ENCODE data around the gene EPX. TPM values are rescaled to one million over a fixed set of nuclear protein-coding genes. Genes with fewer than 3 reads are reported as not detected.

The EPX gene
- total RNA-seq, 4 donors from 2014 or later, result not detected

DNA sequence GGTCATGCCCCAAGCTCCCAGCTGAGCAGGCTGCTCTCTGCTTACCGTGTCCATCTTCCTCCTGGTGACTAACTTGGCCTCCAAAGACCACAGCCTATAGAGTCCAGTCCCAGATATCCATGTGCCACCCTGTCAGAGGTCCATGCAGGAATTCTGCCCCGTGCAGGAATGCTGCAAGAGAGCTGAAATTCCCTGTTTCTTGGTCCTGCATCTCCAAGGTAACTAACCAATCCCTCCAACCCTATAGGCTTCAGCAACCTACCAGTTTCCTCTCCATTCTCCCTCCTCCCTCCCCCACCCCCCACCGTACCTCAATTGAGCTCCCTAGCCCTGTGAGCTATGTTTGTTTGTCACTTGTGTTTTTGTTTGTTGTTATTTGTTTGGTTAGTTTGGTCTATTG lies 36.2 kb downstream of the EPX start:
- Histone ChIP-seq H3K9me3 (no peaks in the 10 kb centered on the region), H3K4me3 (no peak overlapping the region), H3K4me1 (no peaks in the 10 kb centered on the region), H3K27me3 (peaks cover 67% of the 10 kb centered on the region), H3K36me3 (no peaks in the 10 kb centered on the region), H3K27ac (no peak overlapping the region)
- ATAC-seq, result no peak
- 23 to 50% methylated on average over 1 to 2 of the region's 3 CpGs for WGBS, 2 donors (ENCODE audit: low coverage in 1 of 2)
- TF ChIP-seq, protein P1, sequence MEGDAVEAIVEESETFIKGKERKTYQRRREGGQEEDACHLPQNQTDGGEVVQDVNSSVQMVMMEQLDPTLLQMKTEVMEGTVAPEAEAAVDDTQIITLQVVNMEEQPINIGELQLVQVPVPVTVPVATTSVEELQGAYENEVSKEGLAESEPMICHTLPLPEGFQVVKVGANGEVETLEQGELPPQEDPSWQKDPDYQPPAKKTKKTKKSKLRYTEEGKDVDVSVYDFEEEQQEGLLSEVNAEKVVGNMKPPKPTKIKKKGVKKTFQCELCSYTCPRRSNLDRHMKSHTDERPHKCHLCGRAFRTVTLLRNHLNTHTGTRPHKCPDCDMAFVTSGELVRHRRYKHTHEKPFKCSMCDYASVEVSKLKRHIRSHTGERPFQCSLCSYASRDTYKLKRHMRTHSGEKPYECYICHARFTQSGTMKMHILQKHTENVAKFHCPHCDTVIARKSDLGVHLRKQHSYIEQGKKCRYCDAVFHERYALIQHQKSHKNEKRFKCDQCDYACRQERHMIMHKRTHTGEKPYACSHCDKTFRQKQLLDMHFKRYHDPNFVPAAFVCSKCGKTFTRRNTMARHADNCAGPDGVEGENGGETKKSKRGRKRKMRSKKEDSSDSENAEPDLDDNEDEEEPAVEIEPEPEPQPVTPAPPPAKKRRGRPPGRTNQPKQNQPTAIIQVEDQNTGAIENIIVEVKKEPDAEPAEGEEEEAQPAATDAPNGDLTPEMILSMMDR (IDR thresholded peaks at IDR 0.05), result no peak
- no peak for TF ChIP-seq POLR2AphosphoS5 (IDR thresholded peaks at IDR 0.05)
- TF ChIP-seq EP300 (IDR thresholded peaks at IDR 0.05), result no peak
- TF ChIP-seq POLR2A (IDR thresholded peaks at IDR 0.05), result no peak

DNA sequence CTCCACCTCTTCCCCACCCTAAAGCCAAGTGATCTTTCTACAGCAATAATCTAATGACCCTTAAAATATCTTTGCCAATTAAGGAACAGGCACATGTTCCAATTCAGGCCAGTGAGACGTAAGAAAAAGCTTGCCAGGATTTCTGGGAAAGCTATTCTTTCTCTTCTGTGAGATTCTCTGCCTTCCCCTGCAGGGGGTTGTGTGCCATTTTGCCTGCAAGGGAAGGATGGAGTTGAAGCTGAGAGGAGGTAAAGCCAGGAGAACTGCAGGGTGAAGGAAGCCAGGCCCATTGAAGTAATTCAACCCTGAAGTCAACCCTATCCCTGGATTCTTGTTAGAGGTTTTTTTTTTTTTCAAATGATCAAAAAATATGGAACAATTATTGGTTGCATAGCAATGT lies 36.9 kb downstream of the EPX start:
- ATAC-seq, result no peak
- 18 to 33% methylated on average over 1 of the region's 1 CpG for WGBS, 2 donors (ENCODE audit: low coverage in 1 of 2)
- H3K9me3 ChIP-seq, result no peaks in the 10 kb centered on the region
- H3K4me3 ChIP-seq, result no peak overlapping the region
- H3K27me3 ChIP-seq, result peaks cover 71% of the 10 kb centered on the region
- no peaks in the 10 kb centered on the region for H3K4me1 ChIP-seq
- TF ChIP-seq POLR2A (IDR thresholded peaks at IDR 0.05) (no peak), POLR2AphosphoS5 (IDR thresholded peaks at IDR 0.05) (no peak), EP300 (IDR thresholded peaks at IDR 0.05) (no peak)
- TF ChIP-seq, protein P1 (IDR thresholded peaks at IDR 0.05), result no peak
- H3K27ac ChIP-seq, result no peak overlapping the region
- H3K36me3 ChIP-seq, result no peaks in the 10 kb centered on the region

DNA sequence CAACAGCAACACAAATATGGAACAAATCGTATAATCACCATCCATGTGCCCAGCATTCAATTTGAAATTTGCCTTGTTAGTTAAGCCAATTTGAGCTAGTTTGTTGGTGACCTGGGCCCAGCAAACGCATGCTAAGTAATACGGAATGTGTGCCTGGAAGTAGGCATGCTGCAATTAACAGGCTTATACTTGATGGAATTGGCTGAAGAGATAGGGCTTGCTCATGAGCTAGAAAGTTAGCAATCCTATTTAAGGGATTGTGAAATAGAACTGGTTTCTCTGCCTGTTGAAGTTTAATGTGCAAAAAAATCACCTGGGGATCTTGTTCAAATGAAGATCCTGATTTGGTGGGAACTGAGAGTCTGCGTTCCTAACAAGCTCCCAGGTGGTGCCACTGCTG lies 37.4 kb downstream of the EPX start:
- no peaks in the 10 kb centered on the region for H3K9me3 ChIP-seq
- no peaks in the 10 kb centered on the region for H3K36me3 ChIP-seq
- H3K27me3 ChIP-seq, result peaks cover 75% of the 10 kb centered on the region
- H3K27ac ChIP-seq, result no peak overlapping the region
- no peaks in the 10 kb centered on the region for H3K4me1 ChIP-seq
- TF ChIP-seq EP300 (IDR thresholded peaks at IDR 0.05) (no peak), POLR2A (IDR thresholded peaks at IDR 0.05) (no peak), POLR2AphosphoS5 (IDR thresholded peaks at IDR 0.05) (no peak)
- TF ChIP-seq, protein P1 (IDR thresholded peaks at IDR 0.05), result no peak
- ATAC-seq, result no peak
- H3K4me3 ChIP-seq, result no peak overlapping the region
- WGBS, 2 donors (ENCODE audit: low coverage in 1 of 2), result 78 to 80% methylated on average over 4 of the region's 4 CpGs

DNA sequence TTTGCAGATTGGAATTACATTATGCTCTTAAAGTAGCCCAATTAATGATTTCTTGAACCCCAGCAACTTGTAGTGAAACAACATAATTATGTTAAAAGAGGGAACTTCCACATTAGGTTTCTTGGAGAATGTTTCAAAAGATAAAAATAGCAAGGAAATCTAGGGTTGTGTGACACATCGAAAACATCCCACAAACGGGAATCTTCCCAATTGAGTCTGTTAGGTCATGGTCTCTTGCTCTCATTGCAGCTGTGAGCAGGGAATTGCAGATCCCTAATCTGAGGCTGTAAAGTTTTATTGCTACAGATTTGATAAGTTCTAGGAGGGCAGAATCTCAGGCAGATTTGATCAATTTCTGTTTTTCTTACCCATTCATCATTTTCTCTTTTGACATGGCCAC lies 39.1 kb downstream of the EPX start:
- Histone ChIP-seq H3K9me3 (no peaks in the 10 kb centered on the region), H3K4me3 (no peak overlapping the region), H3K36me3 (no peaks in the 10 kb centered on the region), H3K27me3 (peaks cover 85% of the 10 kb centered on the region), H3K4me1 (no peaks in the 10 kb centered on the region), H3K27ac (no peak overlapping the region)
- no peak for TF ChIP-seq EP300 (IDR thresholded peaks at IDR 0.05)
- TF ChIP-seq, protein P1 (IDR thresholded peaks at IDR 0.05), result no peak
- TF ChIP-seq POLR2A (IDR thresholded peaks at IDR 0.05), result no peak
- TF ChIP-seq POLR2AphosphoS5 (IDR thresholded peaks at IDR 0.05), result no peak
- 13 to 33% methylated on average over 2 of the region's 2 CpGs for WGBS, 2 donors (ENCODE audit: low coverage in 1 of 2)
- no peak for ATAC-seq

DNA sequence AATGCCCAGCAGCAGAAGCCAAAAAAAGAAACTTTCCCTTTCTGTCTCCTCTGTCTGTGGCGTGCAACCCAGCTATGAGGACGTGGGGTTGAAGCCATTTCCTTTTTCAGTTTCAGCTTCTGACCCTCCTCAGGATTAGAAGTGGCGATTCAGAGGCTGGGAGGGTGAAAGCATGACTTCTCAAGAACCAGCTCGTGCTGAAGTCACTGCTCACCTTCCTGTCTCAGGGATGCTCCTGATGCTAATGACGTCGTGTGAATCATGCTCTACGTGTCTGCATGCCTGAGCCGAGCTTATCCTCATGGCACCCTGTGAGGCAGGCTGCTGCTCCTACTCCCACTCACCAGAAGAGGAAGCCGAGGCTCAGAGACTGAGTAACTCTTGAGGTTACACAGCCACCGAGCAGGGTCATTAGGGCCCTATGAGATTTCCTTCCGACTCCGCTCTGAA lies 40.2 kb downstream of the EPX start:
- Histone ChIP-seq H3K4me3 (no peak overlapping the region), H3K4me1 (no peaks in the 10 kb centered on the region), H3K27ac (no peak overlapping the region), H3K9me3 (no peaks in the 10 kb centered on the region), H3K27me3 (peaks cover 87% of the 10 kb centered on the region), H3K36me3 (no peaks in the 10 kb centered on the region)
- no peak for ATAC-seq
- 50 to 71% methylated on average over 3 to 4 of the region's 12 CpGs for WGBS, 2 donors (ENCODE audit: low coverage in 1 of 2)
- TF ChIP-seq POLR2AphosphoS5 (IDR thresholded peaks at IDR 0.05), result no peak
- TF ChIP-seq POLR2A (IDR thresholded peaks at IDR 0.05), result no peak
- TF ChIP-seq, protein P1 (IDR thresholded peaks at IDR 0.05), result no peak
- TF ChIP-seq EP300 (IDR thresholded peaks at IDR 0.05), result no peak

Measured in gastroesophageal sphincter (tissue), 4 donors.